Loucy (cell line): ENCODE data around the gene CD80.

Experiments used
- H2AFZ ChIP-seq: fragments of 200-600 bp; sonication (generic); 2 replicates; pipeline ENCODE4 v1.6.0; 2016; ENCODE audit warnings: antibody characterized with exemption, mild to moderate bottlenecking, low read length, moderate library complexity
- H3F3A ChIP-seq: fragments of 200-600 bp; 2 replicates; pipeline ENCODE4 v1.6.0; 2016; ENCODE audit warnings: antibody characterized with exemption, low read depth, mild to moderate bottlenecking
- H3K27me3 ChIP-seq: fragments of 200-600 bp; sonication (generic); 2 replicates; pipeline ENCODE4 v1.6.1; 2014; ENCODE audit warnings: low read length, mild to moderate bottlenecking; ENCODE audit not compliant: insufficient read depth, poor library complexity, severe bottlenecking
- H3K36me3 ChIP-seq: fragments of 200-600 bp; sonication (generic); 2 replicates; pipeline ENCODE4 v1.6.1; 2016; ENCODE audit warnings: low read length; ENCODE audit not compliant: insufficient read depth
- H3K4me1 ChIP-seq: fragments of 200-600 bp; sonication (generic); 2 replicates; pipeline ENCODE4 v1.5.1; 2014; ENCODE audit warnings: low read length, mild to moderate bottlenecking; ENCODE audit not compliant: insufficient read depth, poor library complexity, severe bottlenecking
- H3K4me2 ChIP-seq: fragments of 200-600 bp; sonication (generic); 2 replicates; pipeline ENCODE4 v1.6.0; 2014; ENCODE audit warnings: antibody characterized with exemption, low read length, low read depth, mild to moderate bottlenecking; ENCODE audit not compliant: poor library complexity, severe bottlenecking
- H3K4me3 ChIP-seq: fragments of 200-600 bp; sonication (generic); 2 replicates; pipeline ENCODE4 v1.5.1; 2014; ENCODE audit warnings: low read length, mild to moderate bottlenecking, mixed read lengths; ENCODE audit not compliant: poor library complexity, severe bottlenecking
- H3K79me2 ChIP-seq: fragments of 200-600 bp; sonication (generic); 2 replicates; pipeline ENCODE4 v1.6.1; 2014; ENCODE audit warnings: low read length; ENCODE audit not compliant: insufficient read depth
- H3K9ac ChIP-seq: fragments of 200-600 bp; sonication (generic); 2 replicates; pipeline ENCODE4 v1.6.0; 2014; ENCODE audit warnings: mild to moderate bottlenecking, low read depth, low read length, moderate library complexity; ENCODE audit not compliant: poor library complexity, severe bottlenecking
- H3K9me2 ChIP-seq: fragments of 200-600 bp; sonication (generic); replicated peaks from 2 replicates; pipeline ENCODE4 v1.6.1; 2016; ENCODE audit warnings: low read depth, low read length, mixed read lengths
- H3K9me3 ChIP-seq: fragments of 200-600 bp; sonication (generic); 2 replicates; pipeline ENCODE4 v1.6.1; 2014; ENCODE audit warnings: mild to moderate bottlenecking, antibody characterized with exemption, low read length, low read depth; ENCODE audit not compliant: insufficient read depth
- H4K20me1 ChIP-seq: fragments of 200-600 bp; sonication (generic); 2 replicates; pipeline ENCODE4 v1.6.0; 2014; ENCODE audit warnings: antibody characterized with exemption, low read length, mild to moderate bottlenecking; ENCODE audit not compliant: insufficient read depth, poor library complexity, severe bottlenecking
- CTCF ChIP-seq: fragments of 200-600 bp; sonication (generic); conservative IDR thresholded peaks from 2 replicates; pipeline ENCODE4 v1.5.1; 2014; ENCODE audit warnings: mild to moderate bottlenecking, antibody characterized with exemption, low read length
- EZH2phosphoT487 ChIP-seq: fragments of 200-600 bp; IDR thresholded peaks from 2 replicates; pipeline ENCODE4 v1.6.1; 2018; ENCODE audit warnings: antibody characterized with exemption, mild to moderate bottlenecking, moderate library complexity, borderline replicate concordance

CD80 gene

GRCh38 chr3:119562307-119562961 is 3.0 kb upstream of the CD80 start:
- TF ChIP-seq CTCF (no peak), EZH2phosphoT487 (no peak)
- H3K4me3 ChIP-seq, result no peak overlapping the region
- no peaks in the 10 kb centered on the region for H3K9me3 ChIP-seq
- no peak overlapping the region for H2AFZ ChIP-seq
- no peaks in the 10 kb centered on the region for H3K27me3 ChIP-seq
- no peaks in the 10 kb centered on the region for H3K4me1 ChIP-seq
- no peak overlapping the region for H3K4me2 ChIP-seq
- H3K79me2 ChIP-seq, result no peaks in the 10 kb centered on the region
- H4K20me1 ChIP-seq, result no peaks in the 10 kb centered on the region
- no peaks in the 10 kb centered on the region for H3F3A ChIP-seq
- H3K36me3 ChIP-seq, result no peaks in the 10 kb centered on the region
- no peaks in the 10 kb centered on the region for H3K9me2 ChIP-seq
- no peak overlapping the region for H3K9ac ChIP-seq

DNA sequence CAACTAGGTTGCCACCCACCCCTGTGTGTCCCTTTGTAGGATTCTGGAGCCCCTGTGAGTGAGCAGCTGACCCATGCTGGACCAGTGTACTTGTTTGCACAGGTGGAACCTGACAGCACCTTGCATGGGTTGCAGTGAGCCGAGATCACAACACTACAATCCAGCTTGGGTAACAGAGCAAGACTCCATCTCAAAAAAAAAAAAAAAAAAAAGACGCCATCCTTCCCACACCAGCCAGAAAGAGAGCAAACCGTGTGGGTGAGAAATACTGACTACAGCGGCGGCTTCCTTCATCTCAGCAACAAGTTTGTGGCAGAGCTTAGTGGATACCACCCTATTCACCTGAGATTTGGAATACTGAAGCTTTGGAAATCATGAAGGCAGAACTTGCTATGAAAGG is 746 bp upstream of the CD80 start:
- H2AFZ ChIP-seq, result peak overlapping the region; percentile 87
- H3F3A ChIP-seq, result no peaks in the 10 kb centered on the region
- H3K27me3 ChIP-seq, result no peaks in the 10 kb centered on the region
- no peaks in the 10 kb centered on the region for H3K9me3 ChIP-seq
- H3K36me3 ChIP-seq, result no peaks in the 10 kb centered on the region
- H3K4me2 ChIP-seq, result peak overlapping the region; percentile 40
- no peaks in the 10 kb centered on the region for H3K4me1 ChIP-seq
- H3K9me2 ChIP-seq, result no peaks in the 10 kb centered on the region
- TF ChIP-seq CTCF, result no peak
- no peak for TF ChIP-seq EZH2phosphoT487
- no peak overlapping the region for H3K4me3 ChIP-seq
- no peaks in the 10 kb centered on the region for H4K20me1 ChIP-seq
- H3K9ac ChIP-seq, result no peak overlapping the region
- H3K79me2 ChIP-seq, result no peaks in the 10 kb centered on the region

DNA sequence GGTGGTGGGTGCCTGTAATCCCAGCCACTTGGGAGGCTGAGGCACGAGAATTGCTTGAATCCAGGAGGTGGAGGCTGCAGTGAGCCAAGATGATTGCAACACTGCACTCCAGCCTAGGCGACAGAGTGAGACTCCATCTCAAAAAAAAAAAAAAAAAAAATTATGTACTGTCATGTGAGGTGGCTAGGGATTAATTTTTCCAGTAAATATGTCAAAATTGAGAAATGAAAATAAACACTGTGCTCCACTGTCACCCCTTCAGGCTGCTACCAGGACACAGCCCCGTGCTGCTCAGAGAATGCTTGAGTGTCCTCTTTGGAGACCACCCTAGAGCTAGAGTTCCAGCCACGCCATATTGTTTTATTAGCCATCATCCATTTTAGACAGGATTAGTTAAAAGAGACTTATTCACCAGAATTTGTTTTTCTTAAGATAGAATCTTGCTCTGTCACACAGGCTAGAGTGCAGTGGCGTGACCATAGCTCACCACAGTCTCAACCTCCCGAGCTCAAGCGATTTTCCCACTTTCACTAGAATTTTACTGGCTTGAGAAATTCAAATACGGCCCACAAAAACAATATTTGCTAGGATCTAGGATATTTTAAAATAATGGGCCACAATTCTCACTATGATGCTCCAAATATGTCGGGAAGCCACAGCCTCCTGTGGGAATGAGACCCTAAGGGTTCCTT is 642 bp downstream of the CD80 start:
- Histone ChIP-seq H3K4me3 (no peak overlapping the region), H3K9me3 (no peaks in the 10 kb centered on the region), H3K79me2 (no peaks in the 10 kb centered on the region), H3K27me3 (no peaks in the 10 kb centered on the region), H2AFZ (0 out of 2 replicates have a peak overlapping the region, but pooled peaks have one; percentile 44), H3K36me3 (no peaks in the 10 kb centered on the region), H3K4me1 (no peaks in the 10 kb centered on the region), H3K9ac (no peak overlapping the region), H3K9me2 (no peaks in the 10 kb centered on the region), H4K20me1 (no peaks in the 10 kb centered on the region), H3K4me2 (no peak overlapping the region), H3F3A (no peaks in the 10 kb centered on the region)
- TF ChIP-seq EZH2phosphoT487 (no peak), CTCF (no peak)
